KMS-11 (cell line): ENCODE measurements around the gene KRTAP19-8.

ENCODE experiments used
- H2AFZ ChIP-seq: fragments of 200-600 bp; sonication (generic); 2 replicates; pipeline ENCODE4 v1.6.1; 2016; ENCODE audit warnings: antibody characterized with exemption, mixed run types, low read depth
- H3K27ac ChIP-seq: fragments of 200-600 bp; sonication (generic); 2 replicates; pipeline ENCODE4 v1.6.1; 2016; ENCODE audit warnings: mild to moderate bottlenecking, mixed run types
- H3K27me3 ChIP-seq: fragments of 200-600 bp; sonication (generic); 2 replicates; pipeline ENCODE4 v1.6.1; 2017; ENCODE audit warnings: mild to moderate bottlenecking, low read depth, mixed run types, moderate library complexity; ENCODE audit not compliant: insufficient read depth
- H3K36me3 ChIP-seq: fragments of 200-600 bp; sonication (generic); 2 replicates; pipeline ENCODE4 v1.6.1; 2017; ENCODE audit warnings: mild to moderate bottlenecking, mixed run types; ENCODE audit not compliant: insufficient read depth
- H3K4me1 ChIP-seq: fragments of 200-600 bp; sonication (generic); 2 replicates; pipeline ENCODE4 v1.6.1; 2016; ENCODE audit warnings: mild to moderate bottlenecking, low read depth, mixed run types; ENCODE audit not compliant: poor library complexity, severe bottlenecking
- H3K4me2 ChIP-seq: fragments of 200-600 bp; sonication (generic); 2 replicates; pipeline ENCODE4 v1.7.0; 2016; ENCODE audit warnings: mild to moderate bottlenecking, mixed run types
- H3K4me3 ChIP-seq: fragments of 200-600 bp; sonication (generic); IDR thresholded peaks from 2 replicates; pipeline ENCODE4 v1.6.1; 2017; ENCODE audit warnings: low read depth, low read length, mixed read lengths; ENCODE audit not compliant: insufficient read depth
- H3K79me2 ChIP-seq: fragments of 200-600 bp; sonication (generic); 2 replicates; pipeline ENCODE4 v1.6.1; 2016; ENCODE audit warnings: low read depth, mixed run types; ENCODE audit not compliant: insufficient read depth
- H3K9ac ChIP-seq: fragments of 200-600 bp; sonication (generic); 2 replicates; pipeline ENCODE4 v1.6.1; 2016; ENCODE audit warnings: mild to moderate bottlenecking, mixed run types
- H4K20me1 ChIP-seq: fragments of 200-600 bp; sonication (generic); 2 replicates; pipeline ENCODE4 v1.6.1; 2016; ENCODE audit warnings: mild to moderate bottlenecking, mixed run types; ENCODE audit not compliant: insufficient read depth
- CTCF ChIP-seq: fragments of 200-600 bp; sonication (generic); conservative IDR thresholded peaks from 2 replicates; pipeline ENCODE4 v1.6.1; 2017; ENCODE audit warnings: low read depth, mild to moderate bottlenecking, antibody characterized with exemption, low read length, moderate library complexity, mixed read lengths

The KRTAP19-8 gene

GRCh38 chr21:30990514-30991262 is 47.6 kb downstream of the KRTAP19-8 start:
- no peaks in the 10 kb centered on the region for H4K20me1 ChIP-seq
- no peaks in the 10 kb centered on the region for H3K4me1 ChIP-seq
- H3K36me3 ChIP-seq = no peaks in the 10 kb centered on the region
- TF ChIP-seq CTCF = no peak
- no peaks in the 10 kb centered on the region for H3K79me2 ChIP-seq
- no peaks in the 10 kb centered on the region for H3K27me3 ChIP-seq
- no peak overlapping the region for H3K27ac ChIP-seq
- no peak overlapping the region for H3K4me2 ChIP-seq
- no peak overlapping the region for H3K9ac ChIP-seq
- H3K4me3 ChIP-seq = no peak overlapping the region
- no peak overlapping the region for H2AFZ ChIP-seq

- H3K79me2 ChIP-seq = no peaks in the 10 kb centered on the region
- H3K4me3 ChIP-seq = no peak overlapping the region
- H3K9ac ChIP-seq = no peak overlapping the region
- no peaks in the 10 kb centered on the region for H3K27me3 ChIP-seq
- no peaks in the 10 kb centered on the region for H3K4me1 ChIP-seq
- H2AFZ ChIP-seq = no peak overlapping the region
- no peak overlapping the region for H3K4me2 ChIP-seq
- no peak for TF ChIP-seq CTCF
- H3K27ac ChIP-seq = no peak overlapping the region
- no peaks in the 10 kb centered on the region for H3K36me3 ChIP-seq
- H4K20me1 ChIP-seq = no peaks in the 10 kb centered on the region
Measured at GRCh38 chr21:30988706-30989105, 49.6 kb downstream of the KRTAP19-8 start.
